Measurements from ENCODE around the gene EMID1.

Gene EMID1

GRCh38 chr22:29298641-29299040 lies 92.9 kb downstream of the EMID1 start:
- no peak for DNase-seq
- no peak for ATAC-seq

GRCh38 chr22:29299136-29299900 lies 93.6 kb downstream of the EMID1 start:
- no peak for DNase-seq

GRCh38 chr22:29300467-29300806 lies 94.7 kb downstream of the EMID1 start:
- DNase-seq (no peak), ATAC-seq (no peak)

More at GRCh38 chr22:29299136-29299900, 93.6 kb downstream of the EMID1 start:
- no peak for ATAC-seq

- DNase-seq, result no peak
- ATAC-seq, result no peak
Observed at GRCh38 chr22:29300807-29301601, 95.3 kb downstream of the EMID1 start.

- no peak for DNase-seq
- ATAC-seq, result no peak
Observed at GRCh38 chr22:29301716-29302401, 96.2 kb downstream of the EMID1 start.

GRCh38 chr22:29302402-29302680 lies 96.6 kb downstream of the EMID1 start:
- DNase-seq (no peak), ATAC-seq (no peak)

- ATAC-seq (no peak), DNase-seq (no peak)
Observed at GRCh38 chr22:29302681-29303465, 97.2 kb downstream of the EMID1 start.

- ATAC-seq (no peak), DNase-seq (no peak)
Observed at GRCh38 chr22:29305836-29306174, 100.1 kb downstream of the EMID1 start.

- peak; percentile 70 for DNase-seq
- no peak for ATAC-seq
Observed at GRCh38 chr22:29306175-29306834, 100.6 kb downstream of the EMID1 start, which contains the start of gene GAS2L1. GAS2L1 (plus strand) TSS chr22:29306650; CDS start chr22:29308106, 1,456 bp downstream.

GRCh38 chr22:29306835-29307595 lies 101.3 kb downstream of the EMID1 start:
- no peak for ATAC-seq
- peak; percentile 51 for DNase-seq

- DNase-seq, result no peak
- no peak for ATAC-seq
Observed at GRCh38 chr22:29307596-29308147, 102.0 kb downstream of the EMID1 start.

- ATAC-seq, result no peak
Observed at GRCh38 chr22:29308148-29308790, 102.6 kb downstream of the EMID1 start.

GRCh38 chr22:29308791-29309262 lies 103.1 kb downstream of the EMID1 start:
- ATAC-seq, result peak; percentile 19

More at GRCh38 chr22:29308148-29308790, 102.6 kb downstream of the EMID1 start:
- no peak for DNase-seq

More at GRCh38 chr22:29308791-29309262, 103.1 kb downstream of the EMID1 start:
- peak; percentile 46 for DNase-seq
